Measurements from ENCODE around the gene LHPP.

LHPP gene

GRCh38 chr10:124624895-124625294 is 163.3 kb downstream of the LHPP start:
- H3K9ac ChIP-seq (ENCODE audit: low read length), result no peak overlapping the region
- H3K9me3 ChIP-seq (ENCODE audit: control insufficient read depth, low read depth, low read length), result no peaks in the 10 kb centered on the region
- H3K27me3 ChIP-seq (ENCODE audit: control insufficient read depth, insufficient read depth, low read length), result no peaks in the 10 kb centered on the region
- H3K27ac ChIP-seq (ENCODE audit: low read length), result no peak overlapping the region
- peaks cover 10% of the 10 kb centered on the region for H3K4me1 ChIP-seq (ENCODE audit: control insufficient read depth, low read depth, low read length)
- H3K36me3 ChIP-seq (ENCODE audit: control insufficient read depth, low read depth, low read length), result no peaks in the 10 kb centered on the region
- H3K4me3 ChIP-seq (ENCODE audit: low read length), result no peak overlapping the region

GRCh38 chr10:124625831-124626238 is 164.2 kb downstream of the LHPP start:
- H3K27me3 ChIP-seq (ENCODE audit: control insufficient read depth, insufficient read depth, low read length), result no peaks in the 10 kb centered on the region
- no peak overlapping the region for H3K9ac ChIP-seq (ENCODE audit: low read length)
- H3K4me1 ChIP-seq (ENCODE audit: control insufficient read depth, low read depth, low read length), result peaks cover 10% of the 10 kb centered on the region
- no peak overlapping the region for H3K27ac ChIP-seq (ENCODE audit: low read length)
- H3K9me3 ChIP-seq (ENCODE audit: control insufficient read depth, low read depth, low read length), result no peaks in the 10 kb centered on the region
- no peaks in the 10 kb centered on the region for H3K36me3 ChIP-seq (ENCODE audit: control insufficient read depth, low read depth, low read length)
- H3K4me3 ChIP-seq (ENCODE audit: low read length), result no peak overlapping the region

- Histone ChIP-seq H3K9ac (ENCODE audit: low read length) (no peak overlapping the region), H3K4me3 (ENCODE audit: low read length) (no peak overlapping the region), H3K27ac (ENCODE audit: low read length) (no peak overlapping the region), H3K9me3 (ENCODE audit: control insufficient read depth, low read depth, low read length) (no peaks in the 10 kb centered on the region), H3K27me3 (ENCODE audit: control insufficient read depth, insufficient read depth, low read length) (no peaks in the 10 kb centered on the region), H3K4me1 (ENCODE audit: control insufficient read depth, low read depth, low read length) (peaks cover 10% of the 10 kb centered on the region), H3K36me3 (ENCODE audit: control insufficient read depth, low read depth, low read length) (no peaks in the 10 kb centered on the region)
Observed at GRCh38 chr10:124626759-124627380, 165.2 kb downstream of the LHPP start.

DNA sequence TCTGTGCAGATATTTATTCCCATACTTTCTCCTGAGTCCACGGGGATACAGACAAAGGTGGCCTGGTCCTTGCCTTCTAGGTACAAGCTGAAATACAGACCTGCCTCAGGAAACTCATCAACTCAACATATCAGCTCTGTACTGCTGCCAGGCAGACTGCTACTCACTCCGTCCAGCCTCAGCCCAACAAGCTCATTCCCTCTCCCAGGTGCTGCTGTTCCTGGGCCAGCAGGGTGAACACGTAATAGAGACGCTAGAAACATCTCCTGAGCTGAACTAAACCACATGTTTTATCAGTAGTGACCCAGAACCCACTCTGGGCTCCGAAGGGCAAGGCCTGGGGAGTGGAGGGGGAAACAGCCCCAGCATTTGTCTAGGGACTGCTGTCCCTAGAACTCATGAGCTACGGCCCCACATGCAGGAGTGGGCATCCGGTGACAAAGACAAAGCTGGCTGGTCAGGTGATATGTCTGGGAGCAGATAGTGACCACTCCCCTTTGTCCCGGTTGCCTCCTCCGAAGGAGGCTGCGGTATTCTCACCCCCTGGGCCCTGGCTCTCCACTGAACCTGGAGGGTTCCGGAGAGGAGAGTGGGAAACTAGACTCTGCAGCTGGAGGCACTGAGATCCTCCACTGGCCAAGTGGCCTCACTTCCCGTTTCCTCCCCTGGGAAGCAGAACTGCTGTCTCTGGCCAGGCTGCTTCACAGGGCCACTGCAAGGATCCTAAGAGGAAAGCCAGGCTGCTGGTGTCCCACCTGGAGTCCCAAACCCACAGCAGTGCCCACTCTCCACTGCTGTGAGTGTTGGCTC is 166.4 kb downstream of the LHPP start:
- Histone ChIP-seq H3K9ac (ENCODE audit: low read length) (no peak overlapping the region), H3K36me3 (ENCODE audit: control insufficient read depth, low read depth, low read length) (no peaks in the 10 kb centered on the region), H3K4me3 (ENCODE audit: low read length) (no peak overlapping the region), H3K27ac (ENCODE audit: low read length) (no peak overlapping the region), H3K4me1 (ENCODE audit: control insufficient read depth, low read depth, low read length) (peaks cover 10% of the 10 kb centered on the region), H3K9me3 (ENCODE audit: control insufficient read depth, low read depth, low read length) (no peaks in the 10 kb centered on the region), H3K27me3 (ENCODE audit: control insufficient read depth, insufficient read depth, low read length) (no peaks in the 10 kb centered on the region)

DNA sequence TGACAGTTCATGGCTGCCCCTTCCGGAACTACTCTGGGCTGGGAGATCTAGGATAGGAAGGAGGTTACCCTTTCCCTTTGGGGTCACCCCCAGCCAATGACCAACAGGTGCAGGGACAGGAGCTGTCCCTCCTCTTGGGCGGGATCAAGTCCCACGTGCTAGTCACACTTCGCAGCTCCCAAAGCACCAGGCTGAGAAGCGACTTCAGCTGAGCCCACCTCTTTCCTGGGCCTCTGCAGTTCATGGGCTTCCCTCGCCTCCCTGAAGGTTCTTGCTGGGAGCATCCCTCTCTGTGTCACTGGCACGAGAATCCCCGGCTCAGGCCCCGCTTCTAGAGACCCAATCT is 167.0 kb downstream of the LHPP start:
- no peak overlapping the region for H3K27ac ChIP-seq (ENCODE audit: low read length)

DNA sequence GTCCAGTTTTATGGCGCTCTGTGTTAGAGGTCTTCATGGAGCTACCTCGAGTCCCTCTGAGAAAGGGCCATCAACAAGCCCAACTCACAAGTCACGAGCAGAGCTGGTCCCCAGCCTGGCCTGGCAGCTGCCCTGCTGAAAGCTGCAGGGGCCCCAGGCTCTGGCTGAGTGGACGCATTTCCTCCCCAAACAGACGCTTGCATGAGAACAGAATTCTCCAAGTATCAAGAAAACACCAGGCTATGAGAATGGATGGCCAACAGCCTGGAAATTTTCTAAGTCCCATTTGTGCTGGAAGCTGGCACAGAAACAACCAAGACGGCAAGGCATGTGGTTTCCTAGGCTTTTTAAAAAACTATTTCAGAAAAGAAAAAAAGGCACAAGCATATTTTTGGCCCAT is 167.8 kb downstream of the LHPP start:
- H3K9ac ChIP-seq (ENCODE audit: low read length), result no peak overlapping the region

More for the DNA sequence above, 167.0 kb downstream of the LHPP start:
- peaks cover 10% of the 10 kb centered on the region for H3K4me1 ChIP-seq (ENCODE audit: control insufficient read depth, low read depth, low read length)
- no peak overlapping the region for H3K4me3 ChIP-seq (ENCODE audit: low read length)
- no peak overlapping the region for H3K9ac ChIP-seq (ENCODE audit: low read length)
- no peaks in the 10 kb centered on the region for H3K36me3 ChIP-seq (ENCODE audit: control insufficient read depth, low read depth, low read length)
- no peaks in the 10 kb centered on the region for H3K9me3 ChIP-seq (ENCODE audit: control insufficient read depth, low read depth, low read length)
- no peaks in the 10 kb centered on the region for H3K27me3 ChIP-seq (ENCODE audit: control insufficient read depth, insufficient read depth, low read length)

DNA sequence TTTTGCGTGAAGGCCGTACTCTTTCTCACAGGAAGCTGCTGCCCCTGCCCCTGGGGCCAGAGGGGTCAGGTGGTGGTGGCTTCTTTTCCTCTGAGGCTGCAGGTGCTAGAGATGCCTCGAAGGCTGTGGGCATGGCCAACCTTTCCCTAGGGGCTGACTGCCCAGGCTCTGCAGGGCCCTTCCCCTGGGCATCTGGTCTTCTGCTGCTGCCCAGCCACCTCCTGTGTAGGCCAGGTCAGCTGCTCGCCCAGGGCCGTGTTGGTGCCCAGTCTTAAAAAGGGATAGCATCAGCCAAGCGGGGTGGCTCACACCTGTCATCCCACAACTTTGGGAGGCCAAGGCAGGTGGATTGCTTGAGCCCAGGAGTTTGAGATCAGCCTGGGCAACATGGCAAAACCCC is 168.2 kb downstream of the LHPP start:
- Histone ChIP-seq H3K4me1 (ENCODE audit: control insufficient read depth, low read depth, low read length) (peaks cover 10% of the 10 kb centered on the region), H3K9me3 (ENCODE audit: control insufficient read depth, low read depth, low read length) (no peaks in the 10 kb centered on the region), H3K4me3 (ENCODE audit: low read length) (no peak overlapping the region), H3K27ac (ENCODE audit: low read length) (no peak overlapping the region), H3K36me3 (ENCODE audit: control insufficient read depth, low read depth, low read length) (no peaks in the 10 kb centered on the region), H3K27me3 (ENCODE audit: control insufficient read depth, insufficient read depth, low read length) (no peaks in the 10 kb centered on the region), H3K9ac (ENCODE audit: low read length) (no peak overlapping the region)

More for the DNA sequence above, 167.8 kb downstream of the LHPP start:
- no peaks in the 10 kb centered on the region for H3K27me3 ChIP-seq (ENCODE audit: control insufficient read depth, insufficient read depth, low read length)
- H3K27ac ChIP-seq (ENCODE audit: low read length), result no peak overlapping the region
- H3K4me3 ChIP-seq (ENCODE audit: low read length), result no peak overlapping the region
- H3K36me3 ChIP-seq (ENCODE audit: control insufficient read depth, low read depth, low read length), result no peaks in the 10 kb centered on the region
- peaks cover 10% of the 10 kb centered on the region for H3K4me1 ChIP-seq (ENCODE audit: control insufficient read depth, low read depth, low read length)
- H3K9me3 ChIP-seq (ENCODE audit: control insufficient read depth, low read depth, low read length), result no peaks in the 10 kb centered on the region

- Histone ChIP-seq H3K4me3 (ENCODE audit: low read length) (no peak overlapping the region), H3K4me1 (ENCODE audit: control insufficient read depth, low read depth, low read length) (peaks cover 10% of the 10 kb centered on the region), H3K9me3 (ENCODE audit: control insufficient read depth, low read depth, low read length) (no peaks in the 10 kb centered on the region), H3K27me3 (ENCODE audit: control insufficient read depth, insufficient read depth, low read length) (no peaks in the 10 kb centered on the region), H3K27ac (ENCODE audit: low read length) (no peak overlapping the region), H3K36me3 (ENCODE audit: control insufficient read depth, low read depth, low read length) (no peaks in the 10 kb centered on the region), H3K9ac (ENCODE audit: low read length) (no peak overlapping the region)
Observed at GRCh38 chr10:124630551-124630950, 168.9 kb downstream of the LHPP start.

- Histone ChIP-seq H3K4me3 (ENCODE audit: low read length) (no peak overlapping the region), H3K9me3 (ENCODE audit: control insufficient read depth, low read depth, low read length) (no peaks in the 10 kb centered on the region), H3K9ac (ENCODE audit: low read length) (no peak overlapping the region), H3K27me3 (ENCODE audit: control insufficient read depth, insufficient read depth, low read length) (no peaks in the 10 kb centered on the region), H3K27ac (ENCODE audit: low read length) (no peak overlapping the region), H3K36me3 (ENCODE audit: control insufficient read depth, low read depth, low read length) (no peaks in the 10 kb centered on the region), H3K4me1 (ENCODE audit: control insufficient read depth, low read depth, low read length) (peaks cover 3% of the 10 kb centered on the region)
Observed at GRCh38 chr10:124632064-124632531, 170.5 kb downstream of the LHPP start.

DNA sequence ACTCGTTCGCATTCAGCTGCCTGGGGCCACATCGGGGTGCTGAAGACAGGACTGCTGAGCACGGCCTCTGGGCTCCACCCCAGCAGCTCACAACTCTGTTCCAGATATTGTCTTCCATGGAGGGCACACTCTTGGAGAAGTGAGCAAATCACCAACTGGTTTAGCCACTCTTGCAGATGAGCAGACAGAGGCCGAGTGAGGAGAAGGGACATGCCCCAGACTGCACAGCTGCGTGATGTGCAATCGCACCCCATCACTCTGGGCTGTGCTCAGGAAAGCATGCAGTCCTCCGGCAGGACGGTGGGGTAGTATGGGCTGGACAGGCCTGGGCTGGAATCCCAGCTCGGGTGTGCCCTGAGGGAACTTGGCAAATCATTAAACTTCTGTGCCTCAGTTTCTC is 170.9 kb downstream of the LHPP start:
- no peaks in the 10 kb centered on the region for H3K4me1 ChIP-seq (ENCODE audit: control insufficient read depth, low read depth, low read length)

DNA sequence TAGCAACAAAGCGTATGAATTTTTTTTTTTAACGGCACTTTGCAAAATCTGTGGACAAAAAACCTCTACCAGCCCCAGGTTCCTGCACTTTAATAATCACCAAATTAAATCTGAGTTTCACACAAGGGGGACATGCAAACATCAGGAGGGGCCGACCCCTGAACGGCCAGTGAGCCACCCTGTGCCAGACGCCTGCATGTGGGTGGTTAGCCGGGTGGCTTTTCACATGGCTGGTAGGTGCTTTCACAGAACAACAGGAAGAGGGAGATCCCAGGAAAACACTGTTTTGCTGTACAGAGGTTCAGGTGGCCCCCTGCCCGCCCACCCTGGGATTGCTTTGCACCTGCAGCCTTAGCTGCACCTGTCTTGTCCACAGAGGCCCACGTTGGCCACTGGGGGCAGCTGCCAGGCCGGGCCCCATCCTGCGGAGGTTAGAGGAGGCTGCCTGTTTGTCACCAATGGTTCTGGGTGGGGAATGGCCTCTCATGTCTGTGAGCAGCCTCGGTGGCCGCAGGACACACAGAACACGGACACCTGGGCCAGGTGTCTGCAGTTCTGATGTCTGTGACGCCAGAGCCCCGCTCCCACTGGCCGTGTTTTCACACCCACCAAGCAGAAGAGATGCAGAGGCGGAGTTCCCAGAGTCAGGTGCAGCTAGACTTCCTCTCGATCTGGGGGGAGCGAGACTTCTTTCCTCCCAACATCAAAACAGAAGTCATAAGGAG is 174.8 kb downstream of the LHPP start:
- H3K4me1 ChIP-seq (ENCODE audit: control insufficient read depth, low read depth, low read length), result no peaks in the 10 kb centered on the region
- no peak overlapping the region for H3K4me3 ChIP-seq (ENCODE audit: low read length)
- no peaks in the 10 kb centered on the region for H3K36me3 ChIP-seq (ENCODE audit: control insufficient read depth, low read depth, low read length)
- no peak overlapping the region for H3K9ac ChIP-seq (ENCODE audit: low read length)
- H3K9me3 ChIP-seq (ENCODE audit: control insufficient read depth, low read depth, low read length), result no peaks in the 10 kb centered on the region
- no peak overlapping the region for H3K27ac ChIP-seq (ENCODE audit: low read length)
- no peaks in the 10 kb centered on the region for H3K27me3 ChIP-seq (ENCODE audit: control insufficient read depth, insufficient read depth, low read length)

More for the DNA sequence above, 170.9 kb downstream of the LHPP start:
- Histone ChIP-seq H3K27me3 (ENCODE audit: control insufficient read depth, insufficient read depth, low read length) (no peaks in the 10 kb centered on the region), H3K9me3 (ENCODE audit: control insufficient read depth, low read depth, low read length) (no peaks in the 10 kb centered on the region), H3K4me3 (ENCODE audit: low read length) (no peak overlapping the region), H3K27ac (ENCODE audit: low read length) (no peak overlapping the region), H3K36me3 (ENCODE audit: control insufficient read depth, low read depth, low read length) (no peaks in the 10 kb centered on the region), H3K9ac (ENCODE audit: low read length) (no peak overlapping the region)
